Measurements from ENCODE around the gene HRG.

HRG gene

DNA sequence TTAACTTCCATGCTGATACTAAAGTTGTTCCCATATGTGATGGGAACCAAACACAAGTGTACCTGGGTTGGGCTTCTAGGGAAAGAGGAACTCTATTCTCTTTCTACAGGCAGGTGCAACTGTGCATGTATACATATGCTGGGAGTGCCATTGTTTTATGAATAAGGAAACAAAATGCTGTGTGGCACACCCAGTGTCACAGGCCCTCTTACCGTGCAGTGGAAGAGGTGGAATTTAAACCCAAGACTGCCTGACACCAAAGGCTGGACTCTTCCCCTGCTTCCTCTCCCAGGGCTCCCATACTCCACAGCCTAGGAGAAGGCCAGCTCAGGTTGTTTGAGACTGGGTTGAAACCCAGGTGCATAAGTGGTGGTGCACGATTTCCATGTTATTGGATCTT, 27.6 kb upstream of the HRG start:
- Histone ChIP-seq H3K4me3 (ENCODE audit: low read length) (no peak overlapping the region), H4K20me1 (ENCODE audit: control insufficient read depth, insufficient read depth, low read depth, low read length) (no peaks in the 10 kb centered on the region), H3K4me2 (ENCODE audit: low read length) (no peak overlapping the region), H3K9me2 (replicated peaks; ENCODE audit: control insufficient read depth, low read length) (no peaks in the 10 kb centered on the region), H3K9me3 (ENCODE audit: control insufficient read depth, insufficient read depth, low read length) (peaks cover 4% of the 10 kb centered on the region; the same call in 1 of the 2 replicates), H3K27me3 (ENCODE audit: control insufficient read depth, low read length) (no peaks in the 10 kb centered on the region), H3F3A (ENCODE audit: control insufficient read depth, insufficient read depth) (no peaks in the 10 kb centered on the region), H3K79me2 (ENCODE audit: control insufficient read depth, low read length) (no peaks in the 10 kb centered on the region), H3K4me1 (ENCODE audit: control insufficient read depth, low read length) (peaks cover 20% of the 10 kb centered on the region), H3K36me3 (ENCODE audit: control insufficient read depth, low read length) (no peaks in the 10 kb centered on the region), H3K27ac (ENCODE audit: low read depth, low read length) (no peak overlapping the region)
- TF ChIP-seq, protein P1, sequence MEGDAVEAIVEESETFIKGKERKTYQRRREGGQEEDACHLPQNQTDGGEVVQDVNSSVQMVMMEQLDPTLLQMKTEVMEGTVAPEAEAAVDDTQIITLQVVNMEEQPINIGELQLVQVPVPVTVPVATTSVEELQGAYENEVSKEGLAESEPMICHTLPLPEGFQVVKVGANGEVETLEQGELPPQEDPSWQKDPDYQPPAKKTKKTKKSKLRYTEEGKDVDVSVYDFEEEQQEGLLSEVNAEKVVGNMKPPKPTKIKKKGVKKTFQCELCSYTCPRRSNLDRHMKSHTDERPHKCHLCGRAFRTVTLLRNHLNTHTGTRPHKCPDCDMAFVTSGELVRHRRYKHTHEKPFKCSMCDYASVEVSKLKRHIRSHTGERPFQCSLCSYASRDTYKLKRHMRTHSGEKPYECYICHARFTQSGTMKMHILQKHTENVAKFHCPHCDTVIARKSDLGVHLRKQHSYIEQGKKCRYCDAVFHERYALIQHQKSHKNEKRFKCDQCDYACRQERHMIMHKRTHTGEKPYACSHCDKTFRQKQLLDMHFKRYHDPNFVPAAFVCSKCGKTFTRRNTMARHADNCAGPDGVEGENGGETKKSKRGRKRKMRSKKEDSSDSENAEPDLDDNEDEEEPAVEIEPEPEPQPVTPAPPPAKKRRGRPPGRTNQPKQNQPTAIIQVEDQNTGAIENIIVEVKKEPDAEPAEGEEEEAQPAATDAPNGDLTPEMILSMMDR (IDR thresholded peaks at IDR 0.05; ENCODE audit: low read depth, low read length, poor library complexity, severe bottlenecking): no peak
- no peak for TF ChIP-seq EZH2phosphoT487 (IDR thresholded peaks at IDR 0.05; ENCODE audit: borderline replicate concordance, low read length)

DNA sequence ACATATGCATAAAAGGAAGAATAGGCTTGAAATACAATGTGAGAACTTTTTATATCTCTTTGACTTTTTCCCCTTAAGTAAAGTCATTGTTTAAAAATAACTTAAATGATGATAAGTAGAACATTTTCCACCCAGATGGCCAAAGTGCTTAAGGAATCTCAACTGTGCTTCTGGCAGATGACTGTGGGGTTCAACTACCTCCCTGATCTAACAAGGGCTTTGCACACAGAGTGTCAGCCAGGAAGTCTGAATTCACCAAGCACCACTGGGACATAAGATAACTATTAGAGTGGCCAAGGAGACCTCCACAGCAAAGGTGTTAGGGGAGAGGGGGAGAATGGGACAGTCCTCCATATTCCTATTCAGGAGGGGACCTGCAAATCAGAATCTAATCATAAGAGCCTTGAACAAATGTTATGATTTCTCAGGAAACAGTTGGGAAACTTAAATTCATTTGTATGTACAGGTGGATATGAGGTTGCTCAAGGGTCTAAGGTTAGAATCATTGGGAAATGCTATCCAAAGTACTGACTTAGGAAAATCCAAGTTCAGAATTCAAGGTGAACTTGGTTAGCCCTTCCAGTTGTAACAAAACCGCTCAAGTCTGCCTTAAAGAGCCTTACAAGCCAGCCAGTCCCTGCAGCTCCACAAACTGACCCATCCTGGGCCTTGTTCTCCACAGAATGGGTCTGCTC, 25.9 kb upstream of the HRG start, which contains the start of gene FETUB:
Gene FETUB (plus strand): TSS at position 622 of the 695 bp plus-strand sequence. CDS start 62 bp downstream, at position 684.
- Histone ChIP-seq H3K79me2 (ENCODE audit: control insufficient read depth, low read length) (no peaks in the 10 kb centered on the region), H3K36me3 (ENCODE audit: control insufficient read depth, low read length) (no peaks in the 10 kb centered on the region), H3K27me3 (ENCODE audit: control insufficient read depth, low read length) (no peaks in the 10 kb centered on the region), H3K4me3 (ENCODE audit: low read length) (no peak within 1 kb of the TSS), H3K9me2 (replicated peaks; ENCODE audit: control insufficient read depth, low read length) (no peaks in the 10 kb centered on the region), H3K9me3 (ENCODE audit: control insufficient read depth, insufficient read depth, low read length) (peaks cover 4% of the 10 kb centered on the region; the same call in 1 of the 2 replicates), H3K27ac (ENCODE audit: low read depth, low read length) (no peak within 1 kb of the TSS), H3K4me2 (ENCODE audit: low read length) (no peak within 1 kb of the TSS), H3K4me1 (ENCODE audit: control insufficient read depth, low read length) (peaks cover 25% of the 10 kb centered on the region), H3F3A (ENCODE audit: control insufficient read depth, insufficient read depth) (no peaks in the 10 kb centered on the region), H4K20me1 (ENCODE audit: control insufficient read depth, insufficient read depth, low read depth, low read length) (no peaks in the 10 kb centered on the region)
- TF ChIP-seq EZH2phosphoT487 (IDR thresholded peaks at IDR 0.05; ENCODE audit: borderline replicate concordance, low read length): no peak
- TF ChIP-seq, protein P1 (IDR thresholded peaks at IDR 0.05; ENCODE audit: low read depth, low read length, poor library complexity, severe bottlenecking): no peak

DNA sequence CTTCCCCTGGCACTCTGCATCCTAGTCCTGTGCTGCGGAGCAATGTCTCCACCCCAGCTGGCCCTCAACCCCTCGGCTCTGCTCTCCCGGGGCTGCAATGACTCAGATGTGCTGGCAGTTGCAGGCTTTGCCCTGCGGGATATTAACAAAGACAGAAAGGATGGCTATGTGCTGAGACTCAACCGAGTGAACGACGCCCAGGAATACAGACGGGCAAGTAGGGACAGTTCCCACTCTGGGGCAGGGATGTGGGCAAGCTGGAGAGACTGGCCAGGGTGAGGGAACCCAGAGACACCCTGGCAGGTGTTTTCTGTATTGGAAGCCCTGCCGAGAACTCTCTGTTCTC, 25.4 kb upstream of the HRG start:
- Histone ChIP-seq H3K4me2 (ENCODE audit: low read length) (no peak overlapping the region), H3K4me3 (ENCODE audit: low read length) (no peak overlapping the region)

More for the DNA sequence above, 25.4 kb upstream of the HRG start:
- Histone ChIP-seq H3F3A (ENCODE audit: control insufficient read depth, insufficient read depth) (no peaks in the 10 kb centered on the region), H3K79me2 (ENCODE audit: control insufficient read depth, low read length) (no peaks in the 10 kb centered on the region), H3K27ac (ENCODE audit: low read depth, low read length) (no peak overlapping the region), H4K20me1 (ENCODE audit: control insufficient read depth, insufficient read depth, low read depth, low read length) (no peaks in the 10 kb centered on the region), H3K9me2 (replicated peaks; ENCODE audit: control insufficient read depth, low read length) (no peaks in the 10 kb centered on the region), H3K4me1 (ENCODE audit: control insufficient read depth, low read length) (peaks cover 25% of the 10 kb centered on the region), H3K36me3 (ENCODE audit: control insufficient read depth, low read length) (no peaks in the 10 kb centered on the region), H3K9me3 (ENCODE audit: control insufficient read depth, insufficient read depth, low read length) (peaks cover 4% of the 10 kb centered on the region; the same call in 1 of the 2 replicates), H3K27me3 (ENCODE audit: control insufficient read depth, low read length) (no peaks in the 10 kb centered on the region)
- TF ChIP-seq EZH2phosphoT487 (IDR thresholded peaks at IDR 0.05; ENCODE audit: borderline replicate concordance, low read length): no peak
- TF ChIP-seq, protein P1 (IDR thresholded peaks at IDR 0.05; ENCODE audit: low read depth, low read length, poor library complexity, severe bottlenecking): no peak

Data from DOHH2 (cell line).